GM21515 (cell line): ENCODE data around the gene ZSCAN5A.
"Not testable (repeated sequence)": the region's sequence is repeated elsewhere in the genome, so short reads cannot be mapped to it uniquely, and the experiment has no call there.

Source experiments
- ATAC-seq: cut with Tn5 transposase; IDR thresholded peaks from one replicate; pipeline ENCODE4 v1.9.1; 2021; ENCODE audit not compliant: unreplicated experiment

ZSCAN5A gene, protein sequence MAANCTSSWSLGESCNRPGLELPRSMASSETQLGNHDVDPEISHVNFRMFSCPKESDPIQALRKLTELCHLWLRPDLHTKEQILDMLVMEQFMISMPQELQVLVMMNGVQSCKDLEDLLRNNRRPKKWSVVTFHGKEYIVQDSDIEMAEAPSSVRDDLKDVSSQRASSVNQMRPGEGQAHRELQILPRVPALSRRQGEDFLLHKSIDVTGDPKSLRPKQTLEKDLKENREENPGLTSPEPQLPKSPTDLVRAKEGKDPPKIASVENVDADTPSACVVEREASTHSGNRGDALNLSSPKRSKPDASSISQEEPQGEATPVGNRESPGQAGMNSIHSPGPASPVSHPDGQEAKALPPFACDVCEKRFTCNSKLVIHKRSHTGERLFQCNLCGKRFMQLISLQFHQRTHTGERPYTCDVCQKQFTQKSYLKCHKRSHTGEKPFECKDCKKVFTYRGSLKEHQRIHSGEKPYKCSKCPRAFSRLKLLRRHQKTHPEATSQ

DNA sequence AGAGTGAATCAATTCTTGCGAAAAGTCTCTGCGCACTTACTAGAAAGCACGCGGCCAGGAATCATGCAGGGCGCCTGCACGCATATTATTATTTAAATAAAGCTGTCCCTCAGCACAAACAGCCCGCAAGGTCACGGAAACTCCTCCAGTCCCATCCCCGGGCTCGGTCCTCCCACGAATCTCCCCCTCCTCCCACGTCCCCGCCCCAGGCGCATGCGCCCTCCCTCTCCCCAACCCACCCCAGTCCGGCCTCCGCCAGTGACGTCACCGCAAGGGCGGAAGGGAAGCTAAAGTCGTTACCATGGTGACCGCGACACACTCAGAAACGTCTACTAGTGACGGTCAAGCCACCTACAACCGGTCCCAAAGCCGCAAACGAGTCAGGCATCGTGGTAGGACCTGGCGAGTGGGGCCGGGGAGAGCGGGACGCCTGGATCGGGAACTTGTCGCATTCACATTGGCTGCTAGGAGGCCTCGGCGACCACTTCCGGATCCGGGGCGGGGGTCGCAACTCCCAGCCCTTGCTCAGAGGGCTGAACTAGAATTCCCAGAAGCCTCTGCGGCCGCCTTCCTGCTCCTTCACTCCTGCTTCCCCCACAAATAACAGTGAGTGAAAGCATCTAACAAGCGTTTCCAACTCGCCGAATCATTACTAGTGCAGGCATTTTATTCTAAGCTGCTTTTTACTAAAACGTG is at the start of gene ZSCAN5A:
TSS of gene ZSCAN5A (minus strand) at position 459 of the 696 bp plus-strand sequence. CDS start 89,793 bp downstream, outside the sequence.
- peak; percentile 69 for ATAC-seq

DNA sequence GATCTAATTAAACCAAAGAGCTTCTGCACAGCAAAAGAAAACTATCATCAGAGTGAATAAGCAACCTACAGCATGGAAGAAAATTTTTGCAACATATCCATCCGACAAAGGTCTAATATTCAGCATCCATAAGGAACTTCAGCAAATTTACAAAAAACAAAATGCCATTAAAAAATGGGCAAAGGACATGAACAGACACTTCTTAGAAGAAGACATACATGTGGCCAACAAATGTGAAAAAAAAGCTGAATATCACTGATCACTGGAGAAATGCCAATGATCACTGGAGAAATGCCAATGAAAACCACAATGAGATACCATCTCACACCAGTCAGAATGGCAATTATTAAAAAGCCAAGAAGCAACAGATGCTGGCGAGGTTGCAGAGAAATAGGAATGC is 46.2 kb upstream of the ZSCAN5A start:
- ATAC-seq = no peak

DNA sequence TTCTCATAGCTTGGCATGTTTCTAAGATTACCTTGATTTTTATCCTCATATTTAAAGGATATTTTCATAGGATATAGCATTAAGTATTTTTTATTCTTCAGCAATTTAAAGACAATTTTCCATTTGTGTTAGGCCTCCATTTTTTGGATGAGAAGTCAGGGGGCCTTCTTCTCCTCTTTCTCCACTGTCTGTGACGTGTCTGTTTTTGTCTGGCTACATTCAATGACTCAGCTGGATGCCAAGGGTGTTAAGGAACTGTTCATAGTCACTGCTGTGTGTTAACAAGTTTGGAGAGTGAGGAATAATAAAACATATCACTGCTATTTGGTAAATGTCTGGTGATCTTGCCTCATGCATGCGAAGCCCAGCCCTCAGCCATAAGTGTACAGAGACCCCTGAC is 42.3 kb upstream of the ZSCAN5A start:
- no peak for ATAC-seq

DNA sequence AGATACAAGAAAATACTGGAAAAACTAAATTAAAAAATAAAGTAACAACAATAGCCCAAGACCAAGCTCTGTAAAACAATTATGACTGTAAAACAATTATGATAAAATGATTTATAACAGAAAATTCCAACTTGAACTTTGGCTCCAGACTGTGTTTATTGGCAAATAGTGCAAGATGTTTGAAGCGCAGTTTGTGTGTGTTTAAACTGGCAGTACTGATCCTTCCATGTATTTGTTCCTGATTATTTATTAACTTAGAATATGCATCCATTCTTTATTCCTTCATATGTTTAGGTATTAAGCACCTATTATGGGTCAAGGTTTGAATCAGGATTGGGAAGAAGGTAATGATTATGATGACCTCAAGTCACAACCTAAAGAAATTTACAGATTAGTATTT is 40.9 kb upstream of the ZSCAN5A start:
- ATAC-seq = no peak

DNA sequence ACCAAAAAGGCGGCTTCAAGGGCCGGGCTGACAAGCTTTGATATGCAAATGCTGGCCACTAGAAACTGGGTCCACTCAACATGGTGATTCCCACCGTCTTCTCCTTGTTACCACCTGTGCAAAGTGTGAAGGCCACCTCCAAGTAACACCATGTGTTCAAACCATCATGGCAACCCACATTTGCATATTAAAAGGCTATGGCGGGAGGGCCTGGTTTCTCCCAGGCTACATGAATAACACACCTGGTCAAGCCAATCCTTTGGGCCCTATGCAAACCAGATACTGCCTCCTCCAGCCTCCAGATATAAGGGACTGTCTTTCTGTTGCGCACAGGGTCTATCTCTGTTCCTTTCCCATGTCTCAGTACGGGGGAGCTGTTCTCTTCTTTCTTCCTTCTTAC is 36.6 kb upstream of the ZSCAN5A start:
- no peak for ATAC-seq

DNA sequence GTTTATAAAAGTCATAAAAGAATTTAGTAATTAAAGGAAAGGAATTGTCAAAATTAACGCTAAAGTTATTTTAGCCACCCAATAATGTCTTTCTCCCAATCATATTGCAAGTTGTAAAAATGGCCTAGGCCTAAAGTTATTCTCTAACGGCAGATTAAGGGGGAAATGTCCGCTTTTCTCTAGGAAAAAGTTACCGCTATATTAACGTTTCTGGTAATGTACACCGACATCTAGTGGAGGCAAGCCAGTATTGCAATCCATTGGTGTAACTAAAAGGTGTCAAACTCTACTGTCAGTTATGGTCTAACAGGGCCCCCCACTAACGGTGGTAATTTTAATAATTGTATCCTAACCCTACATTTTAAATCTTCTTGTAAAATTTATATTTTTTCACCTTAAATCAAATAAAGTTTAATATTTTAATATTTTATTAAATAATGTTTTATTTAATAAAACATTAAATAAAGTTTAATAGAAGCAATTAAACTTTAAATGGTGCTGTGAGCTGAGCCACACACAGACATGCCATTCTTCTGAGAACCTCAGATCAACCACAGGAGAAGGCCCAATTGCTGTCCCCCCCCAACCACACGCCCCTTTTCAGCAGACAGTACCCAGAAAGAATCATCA is 35.9 kb upstream of the ZSCAN5A start:
- ATAC-seq = no peak

DNA sequence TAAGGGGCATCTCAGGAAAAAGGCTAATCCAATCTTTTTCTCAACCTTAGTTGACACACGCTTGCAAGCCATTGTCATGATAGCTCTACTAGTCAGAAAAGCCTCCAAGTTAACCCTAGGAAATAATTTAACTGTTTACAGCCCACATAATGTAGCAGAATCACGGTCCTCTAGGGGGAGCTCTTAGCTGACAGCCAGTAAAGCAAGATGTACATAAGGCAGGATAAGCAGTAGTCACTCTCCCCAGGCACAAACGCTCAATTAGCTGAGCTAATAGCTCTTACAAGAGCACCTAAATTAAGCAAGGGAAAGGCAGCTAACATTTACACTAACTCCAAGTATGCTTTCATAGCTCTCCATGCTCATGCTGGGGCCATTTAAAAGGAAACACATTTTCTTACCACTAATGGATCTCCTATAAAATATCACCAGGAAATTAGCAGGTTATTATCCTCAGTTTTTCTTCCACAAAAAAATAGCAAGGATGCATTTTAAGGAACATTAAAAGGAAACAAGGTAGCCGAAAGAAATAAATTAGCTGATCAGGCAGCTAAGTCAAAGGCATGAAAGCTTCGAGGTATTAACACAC is 33.7 kb upstream of the ZSCAN5A start:
- no peak for ATAC-seq

DNA sequence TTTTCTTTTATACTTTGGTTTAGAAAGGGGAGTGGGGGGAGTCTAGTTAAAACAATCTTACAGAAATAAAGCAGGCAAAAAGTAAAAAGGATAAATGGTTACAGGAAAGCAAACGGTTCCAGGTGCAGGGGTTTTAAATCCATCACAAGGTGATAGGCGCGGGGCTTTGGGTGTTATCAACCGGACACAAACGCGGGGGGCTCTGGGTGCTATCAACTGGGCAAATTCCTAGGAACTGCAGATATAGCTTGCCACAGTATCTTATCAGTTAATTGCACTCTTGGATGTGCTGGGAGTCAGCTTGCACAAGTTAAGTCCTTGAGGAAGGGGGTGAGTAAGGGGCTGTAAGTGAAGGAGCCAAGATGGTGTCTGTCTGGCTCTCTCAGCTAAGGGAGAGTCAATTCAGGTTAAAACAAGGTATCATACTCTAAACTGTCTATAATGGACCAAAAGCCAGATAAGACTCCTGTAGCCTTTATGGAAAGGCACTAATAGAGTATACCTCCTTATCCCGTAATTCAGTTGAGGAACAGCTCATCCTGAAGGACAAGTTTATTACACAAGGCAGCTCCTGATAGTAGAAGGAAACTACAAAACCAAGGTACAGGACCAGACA is 32.6 kb upstream of the ZSCAN5A start:
- ATAC-seq = no peak

DNA sequence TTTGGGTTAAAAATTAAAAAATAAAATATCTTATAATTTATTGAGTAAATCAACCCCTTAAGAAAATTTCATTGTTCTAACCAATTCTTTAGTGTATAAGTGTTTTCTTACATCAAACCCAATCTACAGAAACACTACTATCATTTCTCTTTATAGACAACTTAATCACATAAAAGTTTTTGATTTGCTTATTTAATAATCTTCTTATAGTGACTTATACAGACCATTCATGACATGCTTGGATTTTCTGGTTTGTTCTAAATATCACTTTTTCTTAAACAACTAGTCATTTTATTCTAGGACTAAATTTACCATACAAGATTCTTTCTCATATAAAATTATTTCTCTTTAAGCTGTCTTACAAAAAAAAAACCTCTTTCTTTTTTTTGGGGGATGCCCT is 27.3 kb upstream of the ZSCAN5A start:
- ATAC-seq = no peak

DNA sequence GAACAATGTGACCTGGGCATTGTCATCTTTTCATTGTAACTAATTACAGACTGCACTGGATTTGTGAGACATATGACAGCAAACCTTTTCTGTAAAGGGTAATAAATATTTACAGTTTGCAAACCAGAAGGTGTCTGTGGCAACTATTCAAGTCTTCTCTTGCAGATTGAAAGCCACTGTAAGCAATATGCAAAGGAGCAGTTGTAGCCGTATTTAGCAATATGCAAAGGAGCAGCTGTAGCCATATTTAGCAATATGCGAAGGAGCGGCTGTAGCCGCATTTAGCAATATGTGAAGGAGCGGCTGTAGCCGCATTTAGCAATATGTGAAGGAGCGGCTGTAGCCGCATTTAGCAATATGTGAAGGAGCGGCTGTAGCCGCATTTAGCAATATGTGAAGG is 24.4 kb upstream of the ZSCAN5A start:
- not testable (repeated sequence) for ATAC-seq

DNA sequence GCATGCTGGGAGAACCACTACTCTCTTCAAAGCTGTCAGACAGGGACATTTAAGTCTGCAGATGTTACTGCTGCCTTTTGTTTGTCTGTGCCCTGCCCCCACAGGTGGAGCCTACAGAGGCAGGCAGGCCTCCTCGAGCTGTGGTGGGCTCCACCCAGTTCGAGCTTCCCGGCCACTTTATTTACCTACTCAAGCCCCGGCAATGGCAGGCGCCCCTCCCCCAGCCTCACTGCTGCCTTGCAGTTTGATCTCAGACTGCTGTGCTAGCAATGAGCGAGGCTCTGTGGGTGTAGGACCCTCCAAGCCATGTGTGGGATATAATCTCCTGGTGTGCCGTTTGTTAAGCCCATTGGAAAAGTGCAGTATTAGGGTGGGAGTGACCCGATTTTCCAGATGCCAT is 22.4 kb upstream of the ZSCAN5A start:
- ATAC-seq = not testable (repeated sequence)

DNA sequence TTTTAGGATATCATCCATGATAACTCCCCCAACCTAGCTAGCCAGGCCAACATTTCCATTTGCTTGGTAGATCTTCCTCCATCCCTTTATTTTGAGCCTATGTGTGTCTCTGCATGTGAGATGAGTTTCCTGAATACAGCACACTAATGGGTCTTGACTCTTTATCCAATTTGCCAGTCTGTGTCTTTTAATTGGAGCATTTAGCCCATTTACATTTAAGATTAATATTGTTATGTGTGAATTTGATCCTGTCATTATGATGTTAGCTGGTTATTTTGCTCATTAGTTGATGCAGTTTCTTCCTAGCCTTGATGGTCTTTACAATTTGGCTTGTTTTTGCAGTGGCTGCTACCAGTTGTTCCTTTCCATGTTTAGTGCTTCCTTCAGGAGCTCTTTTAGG is 20.7 kb upstream of the ZSCAN5A start:
- not testable (repeated sequence) for ATAC-seq

DNA sequence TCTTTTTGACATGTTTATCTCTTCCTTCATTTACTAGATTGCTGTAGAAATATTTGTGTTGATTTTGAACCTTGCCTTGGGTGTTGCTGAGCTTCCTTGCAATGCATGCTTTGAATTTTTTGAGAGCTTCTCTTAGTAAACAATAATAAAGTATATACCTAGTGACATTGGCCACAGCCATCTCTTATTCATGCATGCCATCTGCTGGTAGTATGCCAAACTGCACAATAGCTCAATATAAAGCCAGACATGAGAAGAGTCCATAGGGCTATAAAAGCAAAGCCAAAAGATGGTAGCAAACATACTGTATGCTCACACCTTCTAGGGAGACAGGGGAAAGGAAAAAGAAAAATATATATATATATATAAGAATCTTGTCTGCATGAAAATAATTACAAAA is 18.9 kb upstream of the ZSCAN5A start:
- no peak for ATAC-seq

DNA sequence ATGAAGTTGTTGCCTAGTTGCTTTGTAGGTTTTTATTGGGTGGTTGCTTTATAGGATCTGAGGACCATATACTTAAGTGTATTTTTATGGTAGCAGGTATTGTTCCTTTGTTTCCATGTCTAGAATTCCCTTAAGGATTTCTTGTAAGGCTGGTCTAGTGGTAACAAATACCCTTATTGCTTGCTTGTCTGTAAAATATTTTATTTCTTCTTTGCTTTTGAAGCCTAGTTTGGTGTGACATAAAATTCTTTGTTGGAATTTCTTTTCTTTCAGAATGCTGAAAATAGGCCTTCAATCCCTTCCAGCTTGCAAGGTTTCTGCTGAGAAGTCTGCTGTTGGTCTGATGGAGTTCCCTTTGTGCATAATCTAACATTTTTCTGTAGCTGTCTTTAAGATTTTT is 18.1 kb upstream of the ZSCAN5A start:
- ATAC-seq = no peak

DNA sequence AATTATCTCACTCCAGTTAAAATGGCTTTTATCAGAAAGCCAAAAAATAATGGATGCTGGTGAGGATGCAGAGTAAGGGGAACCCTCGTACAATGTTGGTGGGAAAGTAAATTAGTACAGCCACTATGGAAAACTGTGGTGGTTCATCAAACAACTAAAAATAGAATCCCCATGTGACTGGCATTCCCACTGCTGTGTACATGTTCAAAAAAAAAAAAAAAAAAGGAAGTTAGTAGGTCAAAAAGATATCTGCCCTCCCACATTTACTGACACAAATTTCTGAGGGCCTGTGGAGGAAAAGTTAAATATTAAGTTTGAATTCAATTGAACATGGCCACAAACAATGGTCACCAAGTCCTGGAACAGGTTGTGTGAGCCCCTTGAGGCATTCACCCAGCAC is 9.8 kb upstream of the ZSCAN5A start:
- ATAC-seq = no peak

DNA sequence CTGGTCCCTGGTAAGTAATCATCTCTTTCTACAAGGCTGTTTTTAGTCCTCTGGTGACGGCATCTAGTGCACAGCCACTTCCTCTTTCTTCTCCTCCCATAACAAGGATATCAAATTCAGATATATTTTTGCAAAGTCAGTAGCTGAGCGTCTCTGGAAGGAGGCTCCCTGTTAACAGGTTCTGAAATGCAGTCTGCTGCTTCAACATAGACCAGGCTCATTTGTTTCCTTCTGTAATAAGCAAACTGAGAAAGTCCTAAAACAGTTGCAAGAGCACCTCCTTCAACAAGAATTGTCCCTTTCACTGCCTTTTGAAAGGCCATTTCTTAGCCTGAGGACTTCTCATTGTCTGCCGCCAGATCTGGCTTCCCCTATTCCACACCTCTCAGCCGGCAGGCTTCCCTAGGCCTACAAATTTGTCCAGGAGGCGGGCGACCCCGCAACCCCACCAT is 7.4 kb upstream of the ZSCAN5A start:
- no peak for ATAC-seq

DNA sequence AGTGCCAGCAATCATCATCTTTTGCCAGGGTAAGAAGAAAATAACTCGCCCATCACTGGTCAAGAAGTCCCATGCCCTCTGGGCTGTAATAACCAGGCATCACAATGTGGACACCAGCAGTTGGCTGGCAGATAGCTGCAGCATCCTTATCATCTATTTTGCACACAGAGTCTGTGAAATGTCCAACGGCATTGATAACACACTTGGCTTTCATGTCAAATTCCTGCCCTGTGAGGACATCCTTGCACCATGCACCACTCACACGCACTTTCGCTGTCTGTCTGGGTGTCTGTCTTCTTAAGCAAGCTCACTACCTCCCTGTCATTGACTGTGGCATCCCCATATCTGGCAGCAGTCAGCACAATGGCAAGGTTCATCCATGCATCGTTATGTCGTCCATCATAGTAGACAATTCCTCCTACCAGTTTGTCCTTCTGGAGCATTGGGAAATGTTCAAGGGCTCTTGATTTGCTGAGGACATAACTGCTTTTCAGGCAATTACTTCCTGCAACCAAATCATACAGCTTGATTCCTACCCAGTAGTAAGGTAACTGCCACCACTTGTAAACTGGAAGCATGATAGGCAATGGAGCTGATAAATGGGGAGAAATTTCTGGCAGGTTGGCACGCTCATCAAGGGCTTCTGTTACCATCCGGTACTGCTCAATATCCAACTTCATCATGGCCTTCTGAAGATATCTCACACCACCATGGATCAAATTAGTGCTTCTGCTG is 6.8 kb upstream of the ZSCAN5A start:
- ATAC-seq = no peak

DNA sequence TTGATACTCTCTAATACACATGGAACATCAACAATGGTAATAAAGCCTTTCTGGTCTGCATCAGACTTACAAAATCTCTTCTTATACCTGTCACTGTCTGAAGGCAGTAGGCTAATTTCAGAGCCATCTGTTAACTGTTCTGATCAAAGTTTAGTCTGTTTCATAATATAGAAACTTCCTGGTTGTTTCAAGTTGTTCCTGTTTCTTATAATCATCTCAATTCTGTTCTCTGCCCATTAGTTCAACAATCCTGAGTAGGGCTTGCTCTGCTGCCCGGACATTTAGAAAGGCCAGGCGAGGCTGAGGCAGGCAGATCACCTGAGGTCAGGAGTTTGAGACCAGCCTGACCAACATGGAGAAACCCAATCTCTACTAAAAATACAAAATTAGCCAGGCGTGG is 5.4 kb upstream of the ZSCAN5A start:
- ATAC-seq = no peak

DNA sequence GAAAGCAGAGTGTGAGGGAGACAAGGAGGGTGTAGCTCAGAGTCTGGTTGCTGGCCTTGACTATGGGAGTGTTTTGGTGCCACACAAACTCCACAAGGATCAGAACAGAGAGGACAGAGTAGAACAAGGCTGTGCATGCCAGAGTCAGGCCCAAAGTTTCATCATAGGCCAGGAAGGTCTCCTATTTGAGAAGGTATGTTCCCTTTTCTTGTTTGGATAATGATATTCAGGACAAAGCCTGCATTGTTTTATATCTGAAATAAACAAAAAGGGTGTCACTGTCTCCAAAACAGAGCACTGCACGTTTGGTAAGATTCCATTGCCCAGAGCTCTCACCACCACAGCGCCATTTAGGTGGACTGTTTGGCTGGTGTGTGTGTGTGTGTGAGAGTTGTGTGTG is 3.1 kb upstream of the ZSCAN5A start:
- no peak for ATAC-seq

DNA sequence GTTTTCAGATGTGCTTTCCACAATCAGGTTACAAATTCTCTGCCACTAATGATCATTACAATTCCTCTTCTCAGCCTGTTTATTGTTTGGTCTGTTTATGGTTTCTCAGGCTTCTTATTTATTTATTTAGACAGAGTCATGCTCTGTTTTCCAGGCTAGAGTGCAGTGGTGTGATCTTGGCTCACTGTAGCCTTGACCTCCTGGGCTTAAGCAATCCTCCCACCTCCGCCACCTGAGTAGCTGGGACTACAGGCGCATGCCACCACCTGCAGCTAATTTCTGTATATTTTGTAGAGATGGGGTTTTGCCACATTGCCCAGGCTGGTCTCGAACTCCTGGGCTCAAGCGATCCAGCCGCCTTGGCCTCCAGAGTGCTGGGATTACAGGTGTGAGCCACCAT is 2.1 kb upstream of the ZSCAN5A start:
- no peak for ATAC-seq
